HG02759 (cell line): Measurements from ENCODE around the gene SPSB2.
"Not testable (repeated sequence)": the region's sequence is repeated elsewhere in the genome, so short reads cannot be mapped to it uniquely, and the experiment has no call there.

Experiments used
- ATAC-seq: cut with Tn5 transposase; IDR thresholded peaks from one replicate; pipeline ENCODE4 v1.9.1; 2021; ENCODE audit warnings: mild to moderate bottlenecking, moderate library complexity; ENCODE audit not compliant: unreplicated experiment

Gene SPSB2

DNA sequence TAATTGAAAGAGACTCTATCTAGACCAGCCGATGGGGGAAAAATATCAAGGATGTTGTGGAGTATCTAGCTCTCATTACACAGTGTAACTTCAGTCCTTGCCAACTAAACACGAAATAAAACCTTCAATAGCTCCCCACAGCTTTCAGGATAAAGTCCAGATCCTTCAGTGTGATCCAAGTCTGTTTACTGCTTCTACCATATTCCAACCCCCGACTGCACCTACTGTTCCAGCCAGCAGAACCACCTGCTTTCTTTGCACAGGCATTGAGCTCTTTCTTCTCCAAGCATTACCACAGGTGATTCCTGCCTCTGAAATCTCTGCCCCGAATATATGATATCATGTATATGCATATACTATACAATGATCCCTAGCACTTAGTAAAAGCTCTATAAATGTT lies 29.3 kb upstream of the SPSB2 start:
- ATAC-seq = no peak

DNA sequence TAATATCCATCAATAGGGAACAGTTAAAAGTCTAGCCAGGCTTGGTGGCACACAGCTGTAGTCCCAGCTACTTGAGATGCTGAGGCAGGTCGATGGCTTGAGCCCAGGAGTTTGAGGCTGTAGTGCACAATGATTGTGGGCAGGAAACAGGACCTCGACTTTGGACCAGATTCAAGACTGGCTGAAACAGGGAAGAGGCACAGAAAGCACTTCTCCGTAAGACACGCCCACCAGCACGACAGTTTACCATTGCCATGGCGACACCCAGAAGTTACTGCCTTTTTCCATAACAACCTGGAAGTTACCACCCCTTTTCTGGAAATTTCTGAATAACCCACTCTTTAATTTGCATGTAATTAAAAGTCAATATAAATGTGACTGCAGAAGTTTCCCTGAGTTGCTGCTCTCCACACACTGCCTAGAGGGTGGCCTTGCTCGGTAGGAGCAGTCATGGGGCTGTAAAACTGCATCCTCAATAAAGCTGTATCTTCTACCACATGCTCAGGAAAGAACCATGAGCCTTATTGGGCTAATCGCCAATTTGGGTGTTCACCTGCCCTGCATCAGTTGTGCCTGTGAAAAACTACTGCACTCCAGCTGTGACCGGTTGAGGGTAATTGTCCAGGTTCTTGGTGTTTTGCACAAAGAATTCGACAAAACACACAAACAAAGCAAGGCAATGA lies 26.9 kb upstream of the SPSB2 start:
- ATAC-seq = no peak

DNA sequence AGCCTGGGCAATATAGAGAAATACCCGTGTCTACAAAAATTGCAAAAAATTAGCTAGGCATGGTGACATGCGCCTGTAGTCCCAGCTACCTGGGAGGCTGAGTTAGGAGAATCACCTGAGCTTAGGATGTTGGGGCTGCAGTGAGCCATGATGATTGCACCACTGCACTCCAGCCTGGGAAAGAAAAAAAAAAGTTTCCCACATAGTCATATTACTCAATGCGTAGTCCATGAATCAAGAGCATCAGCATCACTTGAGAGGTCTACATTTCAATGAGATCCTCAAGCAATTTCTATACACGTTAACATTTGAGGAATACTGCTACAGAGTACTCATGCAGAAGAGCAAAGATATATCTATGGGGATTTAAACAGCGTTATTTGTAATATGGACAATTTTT lies 26.3 kb upstream of the SPSB2 start:
- no peak for ATAC-seq

DNA sequence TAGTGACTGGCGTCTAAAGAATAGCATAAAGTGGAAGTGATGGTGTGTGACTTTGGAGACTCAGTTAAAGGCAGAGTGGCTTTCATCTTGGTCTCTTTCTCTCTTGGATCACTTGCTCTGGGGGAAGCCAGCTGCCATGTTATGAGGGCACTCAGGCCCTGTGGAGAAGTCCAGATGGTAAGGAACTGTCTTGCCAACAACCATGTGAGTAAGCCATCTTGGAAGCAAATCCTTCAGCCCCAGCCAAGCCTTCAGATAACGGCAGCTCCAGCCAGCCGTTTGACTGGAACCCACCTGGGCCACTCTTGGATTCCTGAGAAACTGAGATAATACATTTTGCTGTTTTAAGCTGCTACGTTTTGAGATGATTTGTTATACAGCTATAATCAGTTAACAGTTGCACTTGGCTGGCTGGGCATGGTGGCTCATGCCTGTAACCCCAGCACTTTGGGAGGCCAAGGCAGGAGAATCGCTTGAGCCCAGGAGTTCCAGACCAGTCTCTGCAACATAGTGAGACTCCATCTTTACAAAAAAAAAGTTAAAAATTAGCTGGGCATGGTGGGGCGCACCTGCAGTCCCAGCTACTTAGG lies 23.8 kb upstream of the SPSB2 start:
- no peak for ATAC-seq

DNA sequence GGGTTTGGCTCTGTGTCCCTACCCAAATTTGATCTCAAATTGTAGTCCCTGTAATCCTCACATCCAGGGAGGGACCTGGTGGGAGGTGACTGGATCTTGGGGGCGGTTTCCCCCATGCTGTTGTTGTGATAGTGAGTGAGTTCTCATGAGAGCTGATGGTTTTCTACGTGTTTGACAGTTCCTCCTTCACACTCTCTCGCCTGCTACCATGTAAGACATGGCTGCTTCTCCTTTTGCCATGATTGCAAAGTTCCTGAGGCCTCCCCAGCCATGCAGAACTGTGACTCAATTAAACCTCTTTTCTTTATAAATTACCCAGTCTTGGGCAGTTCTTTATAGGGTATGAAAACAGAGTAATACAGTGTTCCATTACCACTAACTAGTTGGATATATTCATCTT lies 21.2 kb upstream of the SPSB2 start:
- ATAC-seq = no peak

DNA sequence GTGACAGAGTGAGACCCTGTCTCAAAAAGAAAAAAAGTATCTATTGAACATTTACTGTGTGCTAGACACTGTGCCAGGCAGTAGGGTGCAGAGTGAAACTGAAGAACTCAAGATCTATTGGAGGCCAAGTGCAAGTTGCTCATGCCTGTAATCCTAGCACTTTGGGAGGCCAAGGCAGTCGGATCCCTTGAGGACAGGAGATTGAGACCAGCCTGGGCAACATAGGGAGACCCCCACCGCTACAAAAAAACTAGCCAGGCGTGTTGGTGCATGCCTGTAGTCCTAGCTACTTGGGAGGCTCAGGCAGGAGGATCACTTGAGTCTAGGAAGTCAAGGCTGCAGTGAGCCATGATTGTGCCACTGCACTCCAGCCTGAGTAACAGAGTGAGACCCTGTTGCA lies 19.6 kb upstream of the SPSB2 start:
- ATAC-seq = not testable (repeated sequence)

DNA sequence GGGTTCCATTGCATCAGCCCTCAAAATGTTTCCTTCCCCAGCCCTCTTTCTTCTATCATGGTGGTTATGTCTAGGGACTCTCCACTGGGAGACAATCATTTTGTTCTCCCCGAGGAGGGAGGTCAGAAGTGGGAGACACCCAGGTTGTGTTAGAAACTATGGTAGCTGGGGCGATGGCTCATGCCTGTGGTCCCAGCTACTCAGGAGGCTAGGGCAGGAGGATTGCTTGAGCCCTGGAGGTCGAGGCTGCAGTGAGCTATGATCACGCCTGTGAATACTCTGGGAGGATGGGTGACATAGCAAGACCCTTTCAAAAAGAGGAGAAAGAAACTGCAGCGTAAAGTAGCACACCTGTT lies 18.5 kb upstream of the SPSB2 start:
- no peak for ATAC-seq

DNA sequence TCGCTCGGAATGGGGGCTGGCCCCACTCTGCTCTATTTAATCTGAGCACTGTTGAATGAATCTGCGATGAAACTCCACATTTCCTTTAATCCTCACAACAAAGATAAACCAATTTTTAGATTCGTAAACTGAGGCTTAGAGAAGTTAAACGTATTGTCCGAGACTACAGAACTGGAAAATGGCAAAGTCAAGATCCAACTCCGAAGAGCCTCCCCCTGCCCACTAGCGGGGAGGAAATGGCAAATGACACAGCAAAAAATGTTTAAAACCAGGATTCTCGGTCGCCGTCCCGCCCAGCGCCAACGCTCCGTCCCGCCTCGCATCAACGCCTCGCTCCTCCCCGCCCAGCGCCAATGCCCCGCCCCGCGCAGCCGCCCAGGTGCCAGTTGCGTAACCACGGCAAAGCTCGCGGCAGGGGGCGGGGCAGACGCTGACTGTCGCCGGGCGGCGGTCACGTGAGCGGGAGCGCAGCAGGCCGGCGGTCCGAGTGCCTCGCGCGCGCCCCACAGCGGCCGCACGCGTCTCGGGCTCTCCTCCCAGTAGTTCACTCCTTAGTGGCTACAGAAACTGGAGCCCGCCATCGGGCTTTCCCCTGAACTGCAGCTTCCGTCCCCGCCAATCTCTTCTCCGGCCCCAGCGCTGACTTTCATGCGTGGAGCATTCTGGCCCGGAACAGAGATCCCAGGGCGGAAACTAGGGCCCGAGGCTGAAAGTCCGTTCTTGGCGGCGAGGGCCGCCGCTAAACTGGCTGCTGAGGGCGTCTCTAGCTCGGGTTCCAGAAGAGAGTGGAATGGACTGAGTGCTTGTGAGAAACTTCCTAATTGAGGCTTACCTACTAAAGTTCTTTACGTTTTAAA lies 17.9 kb upstream of the SPSB2 start:
- peak; percentile 96 for ATAC-seq

DNA sequence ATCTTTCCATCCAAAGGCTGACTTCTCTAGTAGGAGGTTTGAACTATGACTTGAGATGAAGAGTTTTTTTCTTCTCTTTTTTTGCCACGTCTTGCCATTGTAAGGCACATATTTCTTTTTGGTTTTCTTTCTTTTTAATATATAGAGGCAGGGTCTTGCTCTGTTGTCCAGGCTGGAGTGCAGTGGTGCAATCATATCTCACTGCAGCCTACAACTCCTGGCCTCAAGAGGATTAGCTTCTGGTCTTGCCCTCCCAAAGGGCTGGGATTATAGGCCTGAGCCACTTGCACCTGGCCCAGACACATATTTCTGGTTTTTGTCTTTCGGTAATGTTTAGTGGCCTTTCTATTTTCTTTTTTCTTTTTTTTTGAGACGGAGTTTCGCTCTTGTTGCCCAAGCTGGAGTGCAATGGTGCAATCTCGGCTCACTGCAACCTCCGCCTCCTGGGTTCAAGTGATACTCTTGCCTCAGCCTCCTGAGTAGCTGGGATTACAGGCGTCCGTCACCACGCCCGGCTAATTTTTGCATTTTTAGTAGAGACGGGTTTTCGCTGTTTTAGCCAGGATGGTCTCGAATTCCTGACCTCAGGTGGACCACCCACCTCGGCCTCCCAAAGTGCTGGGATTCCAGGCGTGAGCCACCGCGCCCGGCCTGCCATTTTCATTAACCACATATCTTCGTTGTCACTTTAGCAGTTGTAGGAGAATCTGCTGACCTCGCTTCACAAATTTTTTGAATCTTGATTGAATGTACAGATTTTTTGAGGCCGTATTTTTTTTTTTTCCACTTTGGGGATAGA lies 16.9 kb upstream of the SPSB2 start:
- ATAC-seq = not testable (repeated sequence)

DNA sequence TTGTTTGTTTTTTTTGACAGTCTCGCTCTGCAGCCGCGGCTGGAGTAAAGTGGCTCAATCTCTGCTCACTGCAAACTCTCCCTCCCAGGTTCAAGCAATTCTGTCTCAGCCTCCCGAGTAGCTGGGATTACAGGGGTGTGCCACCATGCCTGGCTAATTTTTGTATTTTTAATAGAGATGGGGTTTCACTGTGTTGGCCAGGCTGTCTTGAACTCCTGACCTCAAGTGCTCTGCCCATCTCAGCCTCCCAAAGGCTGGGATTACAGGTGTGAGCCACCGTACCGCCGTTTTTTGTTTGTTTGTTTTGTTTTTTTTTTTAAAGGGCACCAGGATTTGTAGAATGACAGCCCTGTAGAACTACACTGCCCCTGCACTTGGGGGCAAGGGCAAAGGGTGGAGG lies 15.7 kb upstream of the SPSB2 start:
- ATAC-seq = not testable (repeated sequence)

DNA sequence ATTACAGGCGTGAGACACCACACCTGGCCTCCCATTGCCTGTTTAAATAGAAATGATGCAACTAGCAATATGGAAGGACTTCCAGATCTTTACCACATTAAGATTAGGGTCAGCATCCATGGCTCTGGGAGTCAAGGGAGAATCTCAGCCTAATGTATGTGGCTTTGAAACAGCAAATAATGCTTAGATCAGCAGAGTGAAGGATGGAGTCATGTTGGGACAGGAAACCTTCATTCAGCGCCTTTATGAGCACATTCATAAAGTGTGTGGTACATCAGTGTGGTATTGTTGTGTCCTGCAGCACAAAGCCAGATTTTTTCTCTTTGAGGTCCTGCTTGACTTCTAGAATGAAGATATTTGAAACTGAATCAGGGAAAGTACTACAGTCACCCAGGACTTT lies 15.3 kb upstream of the SPSB2 start:
- ATAC-seq = no peak

DNA sequence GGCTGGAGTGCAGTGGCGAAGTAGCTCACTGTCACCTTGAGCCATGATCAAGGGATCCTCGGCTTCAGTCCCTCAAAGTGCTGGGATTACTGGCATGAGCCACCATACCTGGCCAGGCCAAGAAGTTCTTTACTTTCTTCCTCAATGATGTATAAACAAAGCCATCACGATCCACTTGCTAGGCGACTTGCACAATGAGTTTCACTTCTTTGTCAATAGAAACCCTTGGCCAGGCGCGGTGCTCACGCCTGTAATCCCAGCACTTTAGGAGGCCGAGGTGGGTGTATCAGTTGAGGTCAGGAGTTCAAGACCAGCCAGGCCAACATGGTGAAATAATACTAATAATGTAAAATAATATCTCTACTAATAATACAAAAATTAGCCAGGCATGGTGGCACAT lies 14.4 kb upstream of the SPSB2 start:
- no peak for ATAC-seq

DNA sequence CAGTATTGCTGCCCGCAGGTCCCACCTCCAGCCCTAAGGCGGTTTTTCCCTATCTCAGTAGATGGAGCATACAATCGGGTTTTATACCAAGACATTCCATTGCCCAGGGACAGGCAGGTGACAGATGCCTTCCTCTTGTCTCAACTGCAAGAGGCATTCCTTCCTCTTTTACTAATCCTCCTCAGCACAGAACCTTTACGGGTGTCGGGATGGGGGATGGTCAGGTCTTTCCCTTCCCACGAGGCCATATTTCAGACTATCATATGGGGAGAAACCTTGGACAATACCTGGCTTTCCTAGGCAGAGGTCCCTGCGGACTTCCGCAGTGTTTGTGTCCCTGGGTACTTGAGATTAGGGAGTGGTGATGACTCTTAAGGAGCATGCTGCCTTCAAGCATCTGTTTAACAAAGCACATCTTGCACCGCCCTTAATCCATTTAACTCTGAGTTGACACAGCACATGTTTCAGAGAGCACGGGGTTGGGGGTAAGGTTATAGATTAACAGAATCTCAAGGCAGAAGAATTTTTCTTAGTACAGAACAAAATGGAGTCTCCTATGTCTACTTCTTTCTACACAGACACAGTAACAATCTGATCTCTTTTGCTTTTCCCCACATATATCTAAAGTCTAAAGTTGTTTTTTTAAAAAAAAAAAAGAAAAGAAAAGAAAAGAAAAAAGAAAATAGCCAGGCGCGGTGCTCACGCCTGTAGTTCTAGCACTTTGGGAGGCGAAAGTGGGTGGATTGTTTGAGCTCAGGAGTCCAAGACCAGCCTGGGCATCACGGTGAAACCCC lies 13.3 kb upstream of the SPSB2 start:
- not testable (repeated sequence) for ATAC-seq

DNA sequence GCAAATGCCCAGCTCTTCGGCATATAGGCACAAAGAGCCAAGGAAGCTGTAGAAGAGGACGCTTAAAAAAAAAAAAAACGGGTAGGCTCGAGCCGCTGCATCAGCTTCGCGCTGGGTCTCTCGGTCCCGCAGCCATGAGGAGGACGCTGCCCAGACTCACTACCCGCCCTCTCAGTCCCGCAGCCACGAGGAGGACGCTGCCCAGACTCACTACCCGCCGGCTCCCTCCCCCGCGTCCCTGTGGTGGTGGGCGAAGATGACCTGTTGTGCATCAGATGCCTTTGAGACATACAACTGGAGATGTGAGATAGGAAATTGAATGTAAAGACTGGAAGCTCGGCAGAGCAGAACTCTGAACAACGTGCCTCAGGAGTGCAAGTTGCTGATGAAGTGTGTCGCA lies 11.4 kb upstream of the SPSB2 start:
- ATAC-seq = no peak

DNA sequence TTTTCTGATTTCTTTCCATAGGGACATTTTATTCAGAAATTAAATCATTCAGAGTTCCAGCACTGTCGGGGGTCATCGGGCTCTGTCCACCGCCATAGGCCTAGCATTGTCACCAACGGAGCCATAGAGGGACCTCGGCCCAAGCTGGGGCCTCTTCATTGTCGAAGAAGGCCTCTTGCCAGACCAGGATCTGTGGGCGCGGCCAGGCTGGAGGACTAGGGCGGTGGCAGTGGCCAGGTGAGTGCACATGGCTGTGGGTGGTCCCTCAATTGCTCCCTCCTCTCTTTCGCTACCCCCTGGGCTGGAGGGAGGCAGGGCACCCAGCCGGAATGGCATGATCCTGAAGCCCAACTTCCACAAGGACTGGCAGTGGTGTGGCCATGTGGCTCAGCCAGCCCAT lies 10.6 kb upstream of the SPSB2 start:
- no peak for ATAC-seq

DNA sequence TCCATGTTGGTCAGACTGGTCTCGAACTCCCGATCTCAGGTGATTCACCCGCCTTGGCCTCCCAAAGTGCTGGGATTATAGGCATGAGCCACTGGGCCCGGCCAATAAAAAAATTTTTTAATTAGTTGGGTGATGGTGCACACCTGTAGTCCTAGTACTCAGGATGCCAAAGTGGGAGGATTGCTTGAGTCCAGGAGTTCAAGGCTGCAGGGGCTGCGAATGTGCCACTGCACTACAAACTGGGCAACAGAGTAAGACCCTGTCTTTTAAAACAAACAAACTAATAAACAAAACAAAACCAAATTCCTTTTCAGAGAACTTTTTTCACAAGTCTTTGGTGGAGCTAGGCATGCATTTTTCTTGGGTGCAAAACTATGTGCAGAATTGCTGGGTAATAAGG lies 10.1 kb upstream of the SPSB2 start:
- no peak for ATAC-seq

DNA sequence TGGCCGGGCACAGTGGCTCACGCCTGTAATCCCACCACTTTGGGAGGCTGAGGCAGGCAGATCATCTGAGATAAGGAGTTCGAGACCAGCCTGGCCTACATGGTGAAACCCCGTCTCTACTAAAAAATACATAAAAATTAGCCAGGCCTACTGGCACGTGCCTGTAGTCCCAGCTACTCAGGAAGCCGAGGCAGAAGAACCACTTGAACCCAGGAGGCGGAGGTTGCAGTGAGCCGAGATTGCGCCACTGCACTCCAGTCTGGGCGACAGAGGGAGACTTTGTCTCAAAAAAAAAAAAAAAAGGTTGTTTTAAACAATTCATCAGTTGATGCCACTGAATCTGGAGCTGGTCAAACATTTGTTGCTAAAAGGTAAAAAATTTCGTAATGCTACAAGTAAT lies 6.7 kb upstream of the SPSB2 start:
- ATAC-seq = not testable (repeated sequence)

DNA sequence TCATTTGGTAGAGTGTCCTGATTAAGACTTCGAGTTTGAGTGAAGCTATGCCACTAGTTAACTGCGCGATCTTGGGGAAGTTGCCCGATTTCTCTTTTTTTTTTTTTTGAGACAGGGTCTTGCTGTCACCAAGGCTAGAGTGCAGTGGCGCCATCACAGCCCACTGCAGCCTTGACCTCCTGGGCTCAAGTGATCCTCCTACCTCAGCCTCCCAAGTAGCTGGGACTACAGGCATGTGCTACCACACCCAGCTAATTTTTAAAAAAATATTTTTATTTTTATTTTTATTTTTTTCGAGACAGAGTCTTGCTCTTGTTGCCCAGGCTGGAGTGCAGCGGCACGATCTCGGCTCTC lies 889 bp upstream of the SPSB2 start:
- ATAC-seq = not testable (repeated sequence)

DNA sequence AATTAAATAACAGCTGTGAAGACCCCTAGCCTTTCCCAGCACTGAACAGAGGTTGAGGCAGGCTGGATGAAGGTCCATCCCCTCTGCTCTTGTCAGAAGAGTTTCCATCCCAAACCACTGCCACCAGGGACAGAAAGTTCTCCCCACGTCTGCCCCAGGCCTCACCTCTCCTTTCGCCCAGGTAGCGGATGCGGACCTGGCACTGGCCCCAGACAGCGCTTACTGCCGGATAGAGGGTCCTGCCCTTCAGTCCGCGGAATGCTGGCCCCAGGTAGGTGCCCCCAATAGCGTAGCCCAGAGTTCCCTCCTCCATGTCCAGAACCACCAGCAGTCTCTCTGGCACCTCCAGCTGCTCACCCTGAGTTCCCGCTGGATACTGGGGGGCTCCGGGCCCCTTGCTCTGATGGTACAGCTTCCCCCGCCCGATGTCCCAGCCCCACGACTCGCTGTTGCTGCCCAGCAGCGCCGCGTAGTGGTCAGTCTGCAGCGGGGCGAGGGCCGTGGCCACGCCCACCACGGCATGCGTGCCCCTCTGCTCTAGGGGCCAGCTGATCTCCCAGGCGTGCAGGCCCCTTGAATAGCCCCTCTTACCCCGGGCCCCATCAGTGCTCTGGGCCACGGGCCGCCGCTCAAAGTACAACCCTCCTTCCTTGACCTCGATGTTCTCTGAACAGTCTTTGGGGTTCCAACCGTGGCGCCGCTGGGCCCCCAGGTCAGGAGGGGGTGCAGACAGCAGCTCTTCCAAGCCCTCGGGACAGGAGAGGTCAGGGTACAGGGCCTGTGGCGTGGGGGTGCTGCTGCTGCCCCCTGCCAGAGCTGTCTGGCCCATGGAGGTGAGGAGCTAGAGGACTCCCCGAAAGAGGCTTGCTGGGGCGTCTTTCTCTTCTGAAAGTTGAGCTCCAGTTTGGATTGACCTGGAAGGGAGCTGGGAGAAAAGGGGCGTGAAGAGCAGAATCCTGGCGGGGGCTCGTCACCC lies 742 bp downstream of the SPSB2 start:
- ATAC-seq = no peak
